ENCODE data around the gene TYROBP.

- TF ChIP-seq CTCF (IDR thresholded peaks at IDR 0.05), result no peak
- TF ChIP-seq POLR2A (IDR thresholded peaks at IDR 0.05), result no peak
These were observed 3.7 kb upstream of the TYROBP start for GRCh38 chr19:35911790-35912189.
